GM13976 (cell line): ENCODE results near the gene OR2A5.
"Not testable (repeated sequence)": the region's sequence is repeated elsewhere in the genome, so short reads cannot be mapped to it uniquely, and the experiment has no call there.

Experiments
- DNase-seq: peaks from one replicate; pipeline ENCODE4 v3.0.0; 2012; ENCODE audit warnings: low spot score
- CTCF ChIP-seq: IDR thresholded peaks from 2 replicates; pipeline ENCODE4 v1.5.1; 2012; ENCODE audit warnings: borderline replicate concordance, mild to moderate bottlenecking; ENCODE audit not compliant: insufficient read depth; ENCODE audit errors: extremely low read depth, missing control alignments, control extremely low read depth
- in situ Hi-C: fragments of 300-500 bp; cut with MboI; formaldehyde crosslinking; loops from one replicate; pipeline ENCODE4 v1.12.0; 2022; ENCODE audit warnings: low sequenced_read_pairs, mixed read lengths, inconsistent platforms; ENCODE audit not compliant: unreplicated experiment

Gene OR2A5

DNA sequence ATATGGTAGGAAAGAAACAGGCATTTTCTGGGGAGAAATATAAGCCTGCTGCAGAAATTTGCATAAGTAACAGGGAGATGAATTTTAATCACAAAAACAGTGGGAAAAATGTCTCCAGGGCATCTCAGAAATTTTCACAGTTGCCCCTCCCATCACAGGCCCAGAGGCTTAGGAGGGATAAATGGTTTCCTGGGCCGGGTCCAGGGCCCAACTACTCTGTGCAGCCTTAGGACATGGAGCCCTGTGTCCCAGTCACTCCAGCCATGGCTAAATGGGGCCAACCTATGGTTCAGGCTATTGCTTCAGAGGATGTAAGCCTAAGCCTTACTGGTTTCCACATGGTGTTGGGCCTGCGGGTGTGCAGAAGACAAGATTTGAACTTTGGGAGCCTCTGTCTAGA is 39.4 kb upstream of the OR2A5 start:
- no peak for DNase-seq
- TF ChIP-seq CTCF, result no peak
- in situ Hi-C loops, result no loop called here

DNA sequence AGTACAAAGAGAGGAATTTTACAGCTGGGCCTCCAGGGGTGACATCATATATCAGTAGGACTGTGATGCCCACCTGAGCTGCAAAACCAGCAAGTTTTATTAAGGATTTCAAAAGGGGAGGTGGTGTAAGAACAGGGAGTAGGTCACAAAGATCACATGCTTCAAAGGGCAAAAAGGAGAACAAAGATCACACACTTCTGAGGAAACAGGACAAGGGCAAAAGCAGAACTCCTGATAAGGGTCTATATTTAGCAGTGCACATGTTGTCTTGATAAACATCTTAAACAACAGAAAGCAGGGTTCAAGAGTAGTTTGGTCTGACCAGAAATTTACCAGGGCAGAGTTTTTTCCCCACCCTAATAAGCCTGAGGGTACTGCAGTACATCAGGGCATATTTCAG is 38.7 kb upstream of the OR2A5 start:
- DNase-seq, in situ Hi-C loops: not testable (repeated sequence)

DNA sequence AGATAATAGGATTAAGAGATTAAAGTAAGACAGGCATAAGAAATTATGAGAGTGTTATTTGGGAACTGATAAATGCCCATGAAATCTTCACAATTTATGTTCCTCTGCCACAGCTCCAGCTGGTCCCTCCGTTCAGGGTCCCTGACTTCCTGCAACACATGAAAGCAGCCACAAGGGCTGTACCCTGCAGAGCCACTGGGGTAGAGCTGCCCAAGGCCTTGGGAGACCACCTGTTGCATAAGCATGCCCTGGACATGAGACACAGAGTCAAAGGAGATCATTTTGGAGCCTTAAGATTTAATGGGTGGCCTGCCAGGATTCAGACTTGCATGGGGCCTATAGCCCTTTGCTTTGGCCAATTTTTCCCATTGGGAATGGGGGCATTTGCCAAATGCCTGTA is 37.9 kb upstream of the OR2A5 start:
- in situ Hi-C loops, DNase-seq: not testable (repeated sequence)

- DNase-seq, result no peak
- in situ Hi-C loops, result no loop called here
- TF ChIP-seq CTCF, result no peak
Observed at GRCh38 chr7:144011458-144012230, 37.1 kb upstream of the OR2A5 start.

- no peak for DNase-seq
- TF ChIP-seq CTCF, result no peak
- in situ Hi-C loops, result no loop called here
Observed at GRCh38 chr7:144018065-144018464, 30.7 kb upstream of the OR2A5 start.

DNA sequence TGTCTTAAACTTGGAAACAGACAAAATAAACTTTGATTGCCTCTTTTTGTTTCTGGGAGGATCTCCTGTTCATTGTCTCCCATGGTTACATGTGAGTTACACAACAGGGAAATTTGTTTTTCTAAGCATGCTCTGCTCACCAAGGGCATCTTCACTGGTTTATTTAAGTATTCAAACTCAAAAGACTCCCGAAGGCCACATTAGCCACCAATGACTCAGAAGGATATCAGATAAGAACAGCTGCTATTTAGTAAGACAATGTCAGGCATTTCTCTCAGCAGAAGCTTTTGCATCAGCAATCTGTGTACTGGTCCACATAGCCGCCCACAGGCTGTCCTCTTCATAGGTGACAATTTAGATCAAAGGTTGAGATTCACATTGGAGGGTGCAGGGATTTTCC is 29.3 kb upstream of the OR2A5 start:
- TF ChIP-seq CTCF, result no peak
- in situ Hi-C loops, result no loop called here
- no peak for DNase-seq

DNA sequence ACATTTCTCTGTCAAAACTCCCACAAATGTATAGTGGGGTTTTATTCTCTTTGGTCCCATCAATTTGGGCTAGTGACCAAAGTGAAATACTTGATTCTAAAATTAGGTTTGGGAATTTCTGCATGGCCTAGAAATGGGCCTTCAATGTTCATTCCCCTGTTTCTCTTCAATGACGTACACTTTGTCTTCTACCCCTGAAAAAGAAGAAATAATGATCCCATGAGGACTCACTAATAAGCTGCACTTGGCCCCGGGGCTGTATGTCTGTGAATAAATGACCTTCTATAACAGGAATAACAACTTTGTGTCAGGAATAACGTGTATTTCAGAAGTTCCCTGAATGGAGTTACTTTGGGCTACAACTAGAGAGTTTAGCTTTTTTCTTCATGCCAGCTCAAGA is 28.4 kb upstream of the OR2A5 start:
- DNase-seq, result no peak
- in situ Hi-C loops, result no loop called here
- no peak for TF ChIP-seq CTCF

GRCh38 chr7:144022169-144022568 is 26.6 kb upstream of the OR2A5 start:
- in situ Hi-C loops, result no loop called here
- DNase-seq, result no peak
- no peak for TF ChIP-seq CTCF
